ENCODE measurements around the gene DGKD.

The DGKD gene

DNA sequence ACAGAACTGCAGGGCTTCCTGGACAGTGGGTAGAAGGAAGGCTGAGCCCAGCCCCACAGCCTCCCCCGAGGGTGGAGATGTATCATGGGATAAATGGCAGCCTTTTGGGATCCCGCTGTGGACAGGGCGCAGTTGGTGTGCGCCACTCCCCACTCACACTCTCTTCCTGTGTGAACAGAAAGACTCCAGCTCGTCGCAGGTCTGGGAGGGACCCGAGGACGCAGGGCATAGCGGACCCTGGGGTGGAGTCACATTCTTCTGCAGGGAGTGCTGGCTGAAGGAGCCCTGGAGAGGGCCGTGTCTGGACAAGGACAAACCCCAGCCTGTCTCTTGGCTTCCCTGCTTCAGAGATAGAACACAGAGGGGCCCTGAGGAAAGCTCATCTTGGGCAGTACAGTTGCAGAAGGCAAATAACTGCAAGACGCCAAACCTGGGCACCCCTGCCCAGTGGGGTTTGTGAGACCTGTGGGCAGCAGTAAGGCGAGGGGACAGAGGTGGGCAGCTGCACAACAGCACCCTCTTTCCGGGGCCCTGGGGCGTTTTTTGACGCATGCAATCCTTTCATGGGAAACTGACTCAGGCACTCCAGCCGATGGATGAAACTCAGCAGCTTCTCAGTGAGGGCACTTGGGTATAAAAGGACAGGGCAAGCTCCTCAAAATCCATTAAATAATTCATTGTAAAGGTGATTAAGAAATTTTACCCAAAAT is 110.4 kb downstream of the DGKD start:
- DNase-seq = no peak

- DNase-seq = no peak
Observed at GRCh38 chr2:233466991-233467603, 112.8 kb downstream of the DGKD start.

- DNase-seq = no peak
Observed at GRCh38 chr2:233468047-233468740, 113.9 kb downstream of the DGKD start.

DNA sequence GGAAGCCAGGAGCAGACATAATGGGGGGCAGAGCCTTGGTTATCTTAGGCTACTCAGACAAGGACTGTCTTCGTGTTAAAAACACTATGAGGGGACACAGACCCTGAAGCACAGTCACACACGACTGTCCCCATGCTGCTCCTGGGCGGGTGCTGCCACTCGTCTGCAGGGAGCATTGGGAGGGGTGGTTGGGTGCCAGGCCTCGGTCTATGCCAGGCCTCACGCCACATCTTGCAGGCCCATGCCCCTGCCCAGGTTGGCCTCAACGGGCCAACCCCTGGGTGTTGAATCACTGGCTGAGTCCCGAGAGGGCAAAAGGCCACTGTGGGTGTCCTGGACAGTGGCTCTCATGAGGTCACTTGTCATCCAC is 114.4 kb downstream of the DGKD start:
- no peak for DNase-seq

DNA sequence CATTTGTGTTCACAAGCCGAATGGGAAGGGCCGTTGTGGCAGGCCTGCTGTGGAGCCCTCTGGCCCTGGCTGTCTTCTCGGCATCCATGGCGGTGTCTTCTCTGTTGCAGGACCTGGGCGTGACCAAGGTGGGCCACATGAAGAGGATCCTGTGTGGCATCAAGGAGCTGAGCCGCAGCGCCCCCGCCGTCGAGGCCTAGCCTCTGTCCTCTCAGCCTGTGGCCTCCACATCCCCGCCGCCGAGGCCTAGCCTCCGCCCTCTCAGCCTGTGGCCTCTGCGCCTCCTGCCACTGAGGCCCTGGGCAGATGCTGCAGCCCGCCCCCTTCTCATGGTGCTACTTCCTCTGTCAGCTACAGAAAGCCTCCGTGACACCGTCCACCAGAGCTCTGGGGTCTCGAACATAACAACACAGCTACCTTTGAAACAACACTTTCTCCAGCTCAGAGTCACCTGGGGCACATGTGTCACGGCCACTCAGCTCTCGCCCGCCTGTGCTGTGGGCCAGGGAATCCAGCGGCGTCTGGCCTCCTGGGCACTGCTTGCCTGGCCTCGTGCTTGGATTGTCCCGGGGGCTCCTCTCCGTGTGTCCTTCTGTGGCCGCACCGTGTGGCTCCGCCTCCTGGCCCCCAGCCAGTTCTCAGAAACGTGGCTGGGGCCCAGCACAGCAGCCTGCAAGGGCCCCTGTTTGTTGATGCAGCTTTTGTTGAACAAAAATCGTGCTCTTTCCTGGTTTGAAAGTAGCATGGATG is 115.1 kb downstream of the DGKD start:
- DNase-seq = no peak

DNA sequence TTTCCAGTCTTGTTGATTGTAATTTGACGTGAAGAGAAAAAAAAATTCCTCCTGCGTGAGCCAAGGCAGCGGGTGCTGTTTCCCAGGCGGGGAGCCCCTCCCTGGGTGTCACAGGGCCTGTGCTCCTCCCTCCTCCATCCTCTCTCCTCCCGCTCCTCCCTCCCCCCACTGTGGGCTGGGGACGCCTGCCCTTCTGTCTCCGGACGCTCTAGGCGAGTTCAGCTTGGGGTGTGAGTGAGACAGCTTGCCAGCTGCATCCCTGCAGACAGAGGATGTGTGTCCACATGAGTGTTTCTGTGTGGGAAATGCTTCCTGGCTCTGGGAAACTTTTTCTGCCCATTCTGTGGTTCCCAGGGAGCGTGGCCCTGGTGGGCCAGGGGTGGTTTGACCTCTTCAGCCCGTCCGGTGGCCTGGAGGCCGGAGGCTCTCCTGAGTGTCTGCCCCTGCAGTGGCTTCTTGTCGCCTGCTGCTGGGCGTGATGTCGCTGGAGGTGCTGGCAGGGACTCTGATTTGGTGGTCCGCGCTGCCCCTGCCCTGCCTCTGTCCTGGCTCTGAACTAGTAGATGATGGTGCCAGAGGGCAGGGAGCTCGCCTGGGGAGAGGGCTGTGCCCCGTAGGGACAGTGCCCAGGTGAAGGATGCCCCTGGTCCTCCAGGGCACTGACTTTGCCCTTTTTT is 115.9 kb downstream of the DGKD start:
- no peak for DNase-seq

GRCh38 chr2:233470839-233471238 is 116.5 kb downstream of the DGKD start:
- no peak for DNase-seq

GRCh38 chr2:233471291-233472035 is 117.2 kb downstream of the DGKD start:
- DNase-seq = no peak

GRCh38 chr2:233473386-233473791 is 119.1 kb downstream of the DGKD start:
- no peak for DNase-seq

DNA sequence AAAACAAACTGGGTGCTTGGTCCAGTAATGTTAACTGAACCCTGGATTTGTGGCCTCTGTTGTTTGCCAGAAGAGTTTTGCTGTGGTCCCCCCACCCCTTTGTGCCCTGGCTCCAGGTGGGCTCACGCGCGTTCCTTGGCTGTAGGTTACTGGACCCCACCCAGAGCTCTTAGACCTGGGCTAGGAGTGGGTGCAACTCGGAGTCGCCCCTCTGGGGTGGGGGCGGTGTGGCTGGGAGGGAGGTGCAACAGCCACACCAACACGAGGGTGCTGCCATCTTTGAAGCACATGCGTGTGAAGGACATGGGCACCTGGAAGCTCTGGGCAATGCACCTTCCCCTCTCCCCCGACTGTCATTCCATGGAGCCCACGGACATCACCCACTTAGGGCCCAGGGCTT is 119.6 kb downstream of the DGKD start:
- DNase-seq = no peak

GRCh38 chr2:233474308-233475160 is 120.2 kb downstream of the DGKD start:
- DNase-seq = no peak

GRCh38 chr2:233476063-233476410 is 121.7 kb downstream of the DGKD start:
- no peak for DNase-seq

DNA sequence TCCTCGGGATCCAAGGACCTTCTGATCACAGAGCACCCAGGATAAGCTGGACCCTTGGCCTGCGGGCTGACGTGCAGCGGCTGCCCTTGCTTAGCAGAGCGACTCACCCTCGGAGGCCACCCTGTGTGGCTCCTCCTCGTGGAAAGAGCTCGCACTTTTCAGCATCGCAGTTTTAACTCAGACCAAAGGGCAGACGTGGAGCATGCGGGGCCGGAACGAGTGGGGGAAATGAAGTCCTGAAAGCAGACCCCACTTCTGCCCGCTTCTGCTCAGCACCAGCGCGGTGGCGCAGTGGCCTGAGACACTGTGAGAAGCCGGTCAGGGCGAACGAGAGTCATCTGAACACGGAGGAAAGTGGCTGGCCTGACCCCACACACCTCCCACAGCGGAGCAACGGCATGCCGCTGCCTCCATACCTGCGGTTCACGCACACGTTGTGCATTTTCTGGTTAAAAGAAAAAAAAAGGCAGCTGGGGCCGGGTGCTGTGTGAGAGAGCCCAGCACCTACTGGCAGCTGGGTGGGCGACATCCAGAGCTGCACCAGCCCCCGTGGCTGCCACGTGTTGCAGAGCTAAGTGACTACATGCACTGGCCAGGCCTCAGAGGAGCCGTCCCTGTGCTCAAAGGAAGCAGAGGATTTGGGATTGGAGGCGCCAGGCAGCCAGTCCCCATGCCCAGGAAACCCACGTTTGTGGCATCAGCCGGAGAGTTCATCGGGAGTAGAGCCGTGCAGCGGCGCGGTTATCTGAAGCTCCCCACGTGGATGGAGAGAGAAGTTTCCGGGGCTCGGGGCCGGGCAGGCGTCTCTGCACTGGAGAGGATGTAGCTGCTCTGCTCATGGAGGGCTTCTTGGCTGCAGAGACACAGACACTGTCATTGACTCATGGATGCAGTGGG is 122.6 kb downstream of the DGKD start:
- DNase-seq = no peak

GRCh38 chr2:233477548-233478433 is 123.5 kb downstream of the DGKD start:
- DNase-seq = no peak

- DNase-seq = no peak
Observed at GRCh38 chr2:233479616-233480489, 125.6 kb downstream of the DGKD start.

GRCh38 chr2:233480490-233481202 is 126.4 kb downstream of the DGKD start:
- DNase-seq = no peak

DNA sequence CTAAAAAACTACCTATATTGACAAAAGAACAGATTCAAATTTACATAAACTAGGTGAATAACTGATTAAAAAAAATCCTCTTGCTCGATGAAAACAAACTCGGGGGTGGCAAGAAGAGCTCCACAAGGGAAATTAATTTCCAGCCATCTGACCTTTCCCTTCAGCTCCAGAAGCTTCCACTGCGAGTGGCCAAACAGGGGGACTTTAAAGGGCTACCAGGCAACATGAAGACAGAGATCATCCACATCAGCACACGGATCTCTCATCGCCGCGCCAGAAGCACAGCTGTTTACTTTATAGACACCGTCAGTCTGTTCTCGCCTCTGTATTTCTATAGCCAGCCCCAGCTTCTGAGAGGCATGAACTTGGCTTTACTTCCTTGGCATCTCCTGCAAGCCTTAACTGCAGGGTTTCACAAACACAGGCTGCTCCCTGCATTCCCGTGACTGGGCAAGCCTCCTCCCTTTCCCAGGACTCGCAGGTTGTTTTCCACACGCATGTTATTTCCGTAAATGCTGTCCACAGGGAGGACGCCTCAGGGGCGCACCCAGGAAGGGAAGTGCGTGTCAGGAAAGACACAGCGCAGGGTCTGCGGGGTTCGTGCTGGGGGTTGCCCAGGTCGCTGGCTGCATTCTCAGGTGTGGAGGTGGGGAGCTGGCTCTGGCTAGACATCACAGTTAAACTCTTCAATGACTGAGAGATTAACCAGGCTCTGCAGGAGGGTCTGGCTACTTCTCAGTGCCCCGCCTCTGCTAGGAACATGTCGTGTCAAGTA is 127.3 kb downstream of the DGKD start:
- no peak for DNase-seq

All from NCI-H446 treated with DMSO at 0.1 percent for 48 hours (cell line).